Measurements from ENCODE around the gene ADARB1. TPM values are rescaled to one million over a fixed set of nuclear protein-coding genes. Genes with fewer than 3 reads are reported as not detected.

ADARB1 gene
- total and polyA plus RNA-seq, 2 of the 4 experiments (the other 2 are of a cell fraction), result 39.8 to 47.3 TPM

GRCh38 chr21:45043541-45044020, 30.8 kb upstream of the ADARB1 start:
- dilution Hi-C loops (cut with HindIII; ENCODE audit: low sequenced_read_pairs, unreplicated experiment) (no loop called here), in situ Hi-C loops (cut with MboI; ENCODE audit: low sequenced_read_pairs) (no loop called here), intact Hi-C loops (cut with micrococcal nuclease) (no loop called here)
- DNase-seq, result no peak
- Histone ChIP-seq H2BK15ac (ENCODE audit: low read depth, low read length) (no peak overlapping the region), H3K9me1 (ENCODE audit: insufficient read depth, low read length) (peaks cover 9% of the 10 kb centered on the region), H3K4me3 (ENCODE audit: insufficient read depth, low read depth, low read length) (no peak overlapping the region), H4K8ac (ENCODE audit: low read depth in 2 of 2, low read length in 2 of 2) (no peak overlapping the region), H3K79me1 (ENCODE audit: low read depth in 1 of 2, low read length in 2 of 2) (peaks cover 7 to 12% of the 10 kb centered on the region in 2 experiments; a peak in 3 of 4 replicates), H3K27me3 (ENCODE audit: control insufficient read depth, insufficient read depth, low read length) (no peaks in the 10 kb centered on the region), H3K4me1 (ENCODE audit: control insufficient read depth, insufficient read depth, low read length) (peaks cover 26% of the 10 kb centered on the region), H3K23ac (ENCODE audit: low read depth, low read length) (no peak overlapping the region; the same call in 1 of the 2 replicates), H2AK5ac (ENCODE audit: low read depth, low read length) (peak overlapping the region; percentile 24), H3K9ac (ENCODE audit: low read depth, low read length) (no peak overlapping the region), H2AFZ (replicated peaks; ENCODE audit: low read length, poor library complexity) (no peak overlapping the region), H2BK5ac (ENCODE audit: low read depth, low read length, poor library complexity, severe bottlenecking) (no peak overlapping the region), H3K18ac (ENCODE audit: low read depth, low read length) (no peak overlapping the region), H2BK120ac (ENCODE audit: low read depth, low read length) (no peak overlapping the region), H4K91ac (ENCODE audit: insufficient read depth, low read depth, low read length) (no peak overlapping the region; the same call in 1 of the 2 replicates), H3K4ac (ENCODE audit: low read depth, low read length) (no peak overlapping the region), H3K36me3 (ENCODE audit: control insufficient read depth, insufficient read depth, low read length) (no peaks in the 10 kb centered on the region), H4K20me1 (ENCODE audit: insufficient read depth, low read length) (no peaks in the 10 kb centered on the region; the same call in 1 of the 2 replicates), H4K5ac (ENCODE audit: low read depth, low read length) (no peak overlapping the region; the same call in 1 of the 2 replicates), H3K27ac (ENCODE audit: insufficient read depth, low read length) (no peak overlapping the region), H2AK9ac (replicated peaks; ENCODE audit: low read depth, low read length, poor library complexity) (no peak overlapping the region), H2BK20ac (ENCODE audit: low read depth, low read length) (no peak overlapping the region), H3K56ac (ENCODE audit: extremely low read depth, insufficient read depth, low read length) (no peak overlapping the region), H3K4me2 (ENCODE audit: low read depth, low read length) (no peak overlapping the region), H3K14ac (replicated peaks; ENCODE audit: low read depth, low read length) (no peak overlapping the region), H3K9me3 (ENCODE audit: control insufficient read depth, insufficient read depth, low read length) (peaks cover 4% of the 10 kb centered on the region)
- WGBS, 2 experiments (ENCODE audit: extremely low coverage in 2 of 2, insufficient read length in 1 of 2), result 89% methylated on average over 3 of the region's 22 CpGs; no CpG with 5 or more reads in 1 of the 2 experiments
- BruUV-seq (replicated peaks), result no TSS peak
- CTCF ChIA-PET, result no interaction called here
- no peak for ATAC-seq (ENCODE audit: low read depth)
- POLR2A ChIA-PET (ENCODE audit: unreplicated experiment), result no interaction called here
- TF ChIP-seq CTCF (conservative IDR thresholded peaks at IDR 0.05; ENCODE audit: low read depth, low read length), result no peak
- no peak for TF ChIP-seq CEBPB (IDR thresholded peaks at IDR 0.05; ENCODE audit: low read depth, low read length)
- TF ChIP-seq MXI1 (IDR thresholded peaks at IDR 0.05; ENCODE audit: borderline replicate concordance, low read depth, low read length), result no peak
- TF ChIP-seq USF2 (IDR thresholded peaks at IDR 0.05; ENCODE audit: low read depth, low read length), result no peak
- TF ChIP-seq CHD1 (IDR thresholded peaks at IDR 0.05; ENCODE audit: low read depth, low read length), result no peak
- TF ChIP-seq MAFK (IDR thresholded peaks at IDR 0.05; ENCODE audit: low read depth, low read length), result no peak
- no peak for TF ChIP-seq BHLHE40 (IDR thresholded peaks at IDR 0.05; ENCODE audit: low read depth, low read length)

All from IMR-90 (cell line).